PC-3 (cell line): ENCODE measurements around the gene KCNN2. TPM values are rescaled to one million over a fixed set of nuclear protein-coding genes. Genes with fewer than 3 reads are reported as not detected.
A peak's percentile ranks its signal among the peaks of the same experiment; 100 is the strongest.

Source experiments
- ATAC-seq: fragments of 200-7000 bp; cut with Tn5 transposase; 2 replicates; pipeline ENCODE4 v1.9.1; 2020; ENCODE audit warnings: mild to moderate bottlenecking, moderate library complexity
- BruUV-seq: library from RNA; stranded (reverse); fragments of 400-500 nt; replicated peaks from 2 replicates; lab custom pipeline; 2021; lab: Mats Ljungman, UMichigan
- CTCF ChIA-PET: fragments of 300-600 bp; sonication (Branson Sonifier 250); formaldehyde crosslinking; loops from one replicate; lab custom pipeline; 2022; ENCODE audit warnings: antibody characterized with exemption; lab: Charles Lee
- POLR2A ChIA-PET: fragments of 300-600 bp; sonication (Branson Sonifier 250); formaldehyde crosslinking; loops from one replicate; lab custom pipeline; 2022; ENCODE audit warnings: antibody characterized with exemption; ENCODE audit not compliant: unreplicated experiment; lab: Charles Lee
- DNase-seq: peaks from one replicate; pipeline ENCODE4 v3.0.0-alpha.2; 2015
- H2AFZ ChIP-seq: fragments of 300-600 bp; sonication (generic); 2 replicates; pipeline ENCODE4 v1.6.0; 2016; ENCODE audit warnings: antibody characterized with exemption, low read length
- H3F3A ChIP-seq: fragments of 300-600 bp; sonication (generic); one replicate; pipeline ENCODE4 v1.6.0; 2017; ENCODE audit warnings: antibody characterized with exemption, low read length, control low read depth, mild to moderate bottlenecking; ENCODE audit not compliant: unreplicated experiment
- H3K27ac ChIP-seq: fragments of 300-600 bp; sonication (generic); 2 replicates; pipeline ENCODE4 v1.5.1; 2016; ENCODE audit warnings: mild to moderate bottlenecking, low read length
- H3K27me3 ChIP-seq: fragments of 300-600 bp; sonication (generic); 2 replicates; pipeline ENCODE4 v1.6.1; 2016; ENCODE audit warnings: low read length, mixed read lengths
- H3K36me3 ChIP-seq: fragments of 300-600 bp; sonication (generic); 2 replicates; pipeline ENCODE4 v1.6.1; 2016; ENCODE audit warnings: low read depth, mixed run types, low read length, mixed read lengths
- H3K4me1 ChIP-seq: fragments of 300-600 bp; sonication (generic); 2 replicates; pipeline ENCODE4 v1.5.1; 2016; ENCODE audit warnings: low read length; ENCODE audit not compliant: insufficient read depth
- H3K4me2 ChIP-seq: fragments of 300-600 bp; sonication (generic); 2 replicates; pipeline ENCODE4 v1.6.0; 2016; ENCODE audit warnings: low read length
- H3K4me3 ChIP-seq: fragments of 300-600 bp; sonication (generic); 2 replicates; pipeline ENCODE4 v1.5.1; 2016; ENCODE audit warnings: mild to moderate bottlenecking, low read length, mixed read lengths
- H3K79me2 ChIP-seq: fragments of 300-600 bp; sonication (generic); 2 replicates; pipeline ENCODE4 v1.6.1; 2017; ENCODE audit warnings: low read length, mixed read lengths
- H3K9ac ChIP-seq: fragments of 300-600 bp; sonication (generic); 2 replicates; pipeline ENCODE4 v1.6.0; 2016; ENCODE audit warnings: mild to moderate bottlenecking, low read length
- H3K9me2 ChIP-seq: fragments of 300-600 bp; sonication (generic); replicated peaks from 2 replicates; pipeline ENCODE4 v1.6.1; 2016; ENCODE audit warnings: mixed run types, low read length, mixed read lengths
- H3K9me3 ChIP-seq: fragments of 300-600 bp; sonication (generic); 2 replicates; pipeline ENCODE4 v1.6.1; 2016; ENCODE audit warnings: low read length, mixed read lengths
- H4K20me1 ChIP-seq: fragments of 300-600 bp; sonication (generic); 2 replicates; pipeline ENCODE4 v1.6.1; 2016; ENCODE audit warnings: low read length, mixed read lengths
- CTCF ChIP-seq: fragments of 300-600 bp; sonication (generic); conservative IDR thresholded peaks from 2 replicates; pipeline ENCODE4 v1.5.1; 2017; ENCODE audit warnings: antibody characterized with exemption, low read depth, mild to moderate bottlenecking, low read length
- EZH2 ChIP-seq: fragments of 300-600 bp; sonication (generic); IDR thresholded peaks from one replicate; pipeline ENCODE4 v1.6.1; 2017; ENCODE audit warnings: antibody characterized with exemption, mild to moderate bottlenecking, low read length; ENCODE audit not compliant: unreplicated experiment
- EZH2phosphoT487 ChIP-seq: fragments of 300-600 bp; sonication (generic); IDR thresholded peaks from 2 replicates; pipeline ENCODE4 v1.6.1; 2018; ENCODE audit warnings: mild to moderate bottlenecking, antibody characterized with exemption, low read length, borderline replicate concordance
- intact Hi-C: fragments of 100-400 bp; cut with micrococcal nuclease; formaldehyde crosslinking; loops from 2 replicates; pipeline ENCODE4 v1.9.0; 2023
- total RNA-seq: library from RNA; depleted of rRNA; stranded (reverse); fragments of >200 nt; gene quantifications from 2 replicates; pipeline ENCODE4 v1.2.3, GENCODE V29; 2014

The KCNN2 gene
- total RNA-seq, 1 experiment from 2014 or later, result 0.07 TPM

GRCh38 chr5:114418176-114419066 lies 56.6 kb downstream of the KCNN2 start:
- H4K20me1 ChIP-seq, result no peaks in the 10 kb centered on the region
- H3F3A ChIP-seq, result no peaks in the 10 kb centered on the region
- BruUV-seq, result no TSS peak
- H2AFZ ChIP-seq, result no peak overlapping the region
- peaks cover 16% of the 10 kb centered on the region for H3K4me1 ChIP-seq
- intact Hi-C loops, result no loop called here
- DNase-seq (no peak), ATAC-seq (no peak)
- H3K9me2 ChIP-seq, result no peaks in the 10 kb centered on the region
- H3K27me3 ChIP-seq, result no peaks in the 10 kb centered on the region
- TF ChIP-seq EZH2 (no peak), EZH2phosphoT487 (no peak), CTCF (no peak)
- H3K9me3 ChIP-seq, result no peaks in the 10 kb centered on the region
- H3K4me3 ChIP-seq, result no peak overlapping the region
- H3K79me2 ChIP-seq, result no peaks in the 10 kb centered on the region
- H3K9ac ChIP-seq, result no peak overlapping the region
- H3K36me3 ChIP-seq, result no peaks in the 10 kb centered on the region
- H3K4me2 ChIP-seq, result no peak overlapping the region
- ChIA-PET POLR2A (no interaction called here), CTCF (no interaction called here)
- no peak overlapping the region for H3K27ac ChIP-seq

- DNase-seq, result no peak
- Histone ChIP-seq H3K9ac (no peak overlapping the region), H3K4me3 (no peak overlapping the region), H3K9me2 (no peaks in the 10 kb centered on the region), H3K36me3 (no peaks in the 10 kb centered on the region), H3K9me3 (no peaks in the 10 kb centered on the region), H2AFZ (no peak overlapping the region), H3K4me1 (peaks cover 12% of the 10 kb centered on the region), H4K20me1 (no peaks in the 10 kb centered on the region), H3K27me3 (no peaks in the 10 kb centered on the region), H3K79me2 (no peaks in the 10 kb centered on the region), H3K4me2 (no peak overlapping the region), H3F3A (no peaks in the 10 kb centered on the region), H3K27ac (no peak overlapping the region)
- POLR2A ChIA-PET, result no interaction called here
- intact Hi-C loops, result no loop called here
- CTCF ChIA-PET, result no interaction called here
- no peak for TF ChIP-seq EZH2phosphoT487
- TF ChIP-seq CTCF, result no peak
- TF ChIP-seq EZH2, result no peak
- BruUV-seq, result no TSS peak
- ATAC-seq, result no peak
Measured at GRCh38 chr5:114419067-114419388, 57.2 kb downstream of the KCNN2 start.

- ATAC-seq (peak; percentile 49), DNase-seq (peak; percentile 55)
- Histone ChIP-seq H3K4me3 (no peak overlapping the region), H3K27me3 (no peaks in the 10 kb centered on the region), H3K9me2 (no peaks in the 10 kb centered on the region), H3F3A (no peaks in the 10 kb centered on the region), H3K36me3 (no peaks in the 10 kb centered on the region), H3K27ac (no peak overlapping the region), H4K20me1 (no peaks in the 10 kb centered on the region), H3K4me1 (peaks cover 12% of the 10 kb centered on the region), H3K4me2 (no peak overlapping the region), H2AFZ (no peak overlapping the region), H3K9me3 (no peaks in the 10 kb centered on the region), H3K79me2 (no peaks in the 10 kb centered on the region), H3K9ac (no peak overlapping the region)
- POLR2A ChIA-PET, result no interaction called here
- no TSS peak for BruUV-seq
- CTCF ChIA-PET, result interaction anchor here (1.0 kb wide), 1 partner anchor 29 kb away, joined by 3 read pairs; no protein-coding TSS in a partner anchor
- intact Hi-C loops, result no loop called here
- TF ChIP-seq CTCF (no peak), EZH2phosphoT487 (no peak), EZH2 (no peak)
Measured at GRCh38 chr5:114419959-114420358, 58.1 kb downstream of the KCNN2 start.
